Dedifferentiated amniotic fluid mesenchymal stem cell (primary cell): ENCODE measurements around the gene LILRA1.
"Not testable (repeated sequence)": the region's sequence is repeated elsewhere in the genome, so short reads cannot be mapped to it uniquely, and the experiment has no call there.

Experiments
- DNase-seq: peaks from one replicate; pipeline ENCODE4 v3.0.0-alpha.2; 2016; ENCODE audit errors: extremely low spot score

LILRA1 gene

GRCh38 chr19:54593445-54593844, at the start of gene LILRA1:
Gene LILRA1 (plus strand): TSS chr19:54593632. CDS start chr19:54594245, 613 bp downstream.
- DNase-seq = not testable (repeated sequence)

DNA sequence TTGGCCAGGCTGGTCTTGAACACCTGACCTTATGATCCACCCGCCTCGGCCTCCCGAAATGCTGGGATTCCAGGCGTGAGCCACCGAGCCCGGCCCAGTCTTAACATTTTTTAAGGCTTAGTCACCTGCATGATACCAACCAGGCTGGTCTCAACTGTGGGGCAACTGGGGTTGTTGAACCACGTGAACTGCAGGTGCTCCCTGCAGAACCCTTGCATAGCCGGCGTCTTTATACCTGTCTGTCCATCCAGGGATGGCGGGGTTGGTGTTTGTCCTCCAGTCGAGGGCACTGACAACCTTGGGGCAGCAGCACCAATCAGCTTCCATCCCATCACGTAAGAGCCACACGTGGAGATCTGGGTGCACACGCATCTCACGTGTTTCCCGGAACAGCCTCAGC, 44.6 kb upstream of the LILRA1 start:
- DNase-seq = no peak

DNA sequence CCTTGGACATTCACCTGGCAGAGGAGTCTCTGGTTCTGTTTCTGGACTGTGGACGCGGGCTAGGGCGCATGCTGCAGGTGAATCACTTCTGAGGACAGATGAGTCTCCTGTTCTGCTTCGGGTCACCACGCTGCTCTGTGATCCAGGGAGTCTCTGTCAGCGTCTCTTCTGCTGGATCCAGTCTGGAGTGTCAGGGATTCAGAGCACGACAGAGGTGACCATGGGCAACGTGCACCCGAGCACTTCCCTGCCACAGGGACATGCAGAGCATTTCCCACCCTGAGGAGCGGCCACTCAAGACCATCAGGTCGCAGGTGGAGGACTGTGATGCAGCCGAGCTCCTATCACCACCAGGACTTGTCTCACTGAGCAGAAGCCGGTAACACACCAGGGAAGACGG, 44.2 kb upstream of the LILRA1 start:
- no peak for DNase-seq

DNA sequence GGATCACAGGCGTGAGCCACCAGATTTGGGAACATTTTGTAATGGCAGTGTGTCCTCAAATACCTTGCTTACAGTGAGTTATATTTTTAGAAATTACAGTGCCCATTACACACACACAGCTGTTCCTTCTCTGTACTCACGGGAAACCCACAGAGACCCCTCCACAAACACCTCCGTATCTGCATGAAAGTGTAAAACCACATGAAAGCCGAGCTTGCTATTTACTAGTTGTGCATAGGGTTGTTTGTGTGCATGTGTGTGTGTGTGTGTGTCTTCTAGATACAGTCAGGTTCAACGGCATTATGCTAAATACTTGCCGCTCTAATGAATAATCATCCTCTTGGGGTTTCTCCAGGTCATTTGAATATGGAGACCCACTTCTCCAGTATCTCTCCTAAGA, 42.1 kb upstream of the LILRA1 start:
- no peak for DNase-seq

DNA sequence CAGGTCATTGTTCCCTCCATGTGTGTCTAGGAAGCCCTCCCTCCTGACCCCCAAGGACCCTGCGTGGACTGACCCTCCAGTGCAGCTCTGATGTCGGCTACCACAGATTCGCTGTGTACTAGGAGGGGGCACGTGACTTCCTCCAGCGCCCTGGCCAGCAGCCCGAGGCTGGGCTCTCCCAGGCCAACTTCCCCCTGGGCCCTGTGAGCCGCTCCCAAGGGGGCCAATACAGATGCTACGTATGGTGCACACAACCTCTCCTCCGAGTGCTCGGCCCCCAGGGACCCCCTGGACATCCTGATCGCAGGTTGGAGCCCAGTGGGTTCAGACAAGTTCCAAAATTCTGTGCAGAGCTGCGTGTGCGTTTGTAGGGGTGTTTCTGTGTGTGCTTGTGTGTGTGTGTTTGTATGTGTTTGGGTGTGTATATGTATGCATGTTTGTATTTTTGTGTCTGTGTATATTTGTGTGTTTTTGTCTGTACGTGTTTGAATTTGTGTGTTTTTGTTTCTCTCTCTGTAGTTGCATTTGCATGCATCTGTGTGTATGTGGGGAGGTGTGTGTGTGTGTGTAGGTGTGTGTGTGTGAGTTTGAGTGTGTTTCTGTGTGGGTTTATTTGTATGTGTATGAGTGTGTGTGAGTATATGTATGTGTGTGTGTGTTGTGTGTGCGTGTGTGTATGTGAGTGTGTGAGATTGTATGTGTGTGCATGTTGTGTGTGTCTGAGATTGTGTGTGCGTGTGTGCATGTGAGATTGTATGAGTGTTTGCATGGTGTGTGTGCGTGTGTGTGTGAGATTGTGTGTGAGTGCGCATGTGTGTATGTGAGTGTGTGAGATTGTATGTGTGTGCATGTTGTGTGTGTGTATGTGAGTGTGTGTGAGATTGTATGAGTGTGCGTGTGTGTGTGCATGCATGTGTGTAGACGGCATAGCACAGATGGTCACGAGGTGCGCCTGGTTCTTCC, 41.2 kb upstream of the LILRA1 start:
- no peak for DNase-seq

DNA sequence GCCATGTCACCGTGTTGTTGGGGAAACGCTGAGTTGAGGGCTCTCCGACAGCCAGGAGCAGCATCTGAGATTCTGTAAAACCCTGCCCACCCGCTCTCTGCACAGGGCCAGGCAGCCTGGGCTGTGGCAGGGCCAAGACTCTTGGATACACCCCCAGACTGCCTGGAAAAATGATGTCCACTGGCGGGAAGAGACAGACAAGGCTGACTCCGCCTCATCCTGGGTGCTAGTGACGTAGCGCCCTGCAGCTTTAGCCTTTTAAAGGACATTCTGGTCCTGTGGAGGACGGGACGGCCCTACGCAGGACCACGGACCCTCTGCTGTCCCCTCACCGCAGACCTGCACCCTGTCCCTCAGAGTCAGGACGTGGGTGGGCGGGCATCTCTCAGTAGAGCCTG, 40.5 kb upstream of the LILRA1 start:
- no peak for DNase-seq

GRCh38 chr19:54554006-54554405, 39.4 kb upstream of the LILRA1 start:
- no peak for DNase-seq

DNA sequence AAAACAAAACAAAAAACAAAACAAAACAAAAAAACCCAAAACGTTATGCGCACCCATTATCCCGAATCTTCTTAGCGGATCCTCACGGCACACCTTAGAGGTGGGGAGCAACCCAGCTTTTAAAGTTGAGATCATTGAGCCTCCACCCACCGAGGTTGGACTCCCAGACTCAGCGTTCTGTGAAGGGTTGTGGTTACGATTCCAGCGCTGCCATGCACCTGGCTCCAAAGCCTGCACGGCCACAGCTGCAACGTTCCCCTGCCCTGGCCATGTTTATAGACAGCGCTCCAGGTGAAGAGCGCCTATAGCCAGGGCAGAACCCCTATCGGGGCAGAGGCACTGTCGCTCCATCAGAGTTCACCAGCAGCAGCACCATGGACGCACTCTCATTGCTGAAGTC, 38.5 kb upstream of the LILRA1 start:
- no peak for DNase-seq

DNA sequence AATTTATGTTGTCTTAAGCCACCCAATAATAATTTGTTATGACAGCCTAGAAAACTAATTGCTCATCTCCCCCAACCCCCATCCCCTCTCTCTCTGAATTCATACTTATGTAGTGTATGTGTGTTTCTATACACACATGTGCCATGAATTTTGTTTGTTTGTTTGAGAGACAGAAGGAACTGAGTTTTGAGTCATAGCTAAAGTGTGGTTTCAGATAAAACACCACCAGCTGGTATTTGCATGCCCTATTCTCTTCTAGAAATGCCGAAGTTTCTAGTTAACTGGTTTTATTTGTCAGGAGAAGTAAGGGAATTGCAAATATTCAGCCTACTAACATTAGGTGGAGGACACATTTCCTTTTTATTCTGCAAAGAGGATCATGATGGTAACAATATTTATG, 37.2 kb upstream of the LILRA1 start:
- no peak for DNase-seq

GRCh38 chr19:54558339-54558738, 35.1 kb upstream of the LILRA1 start:
- DNase-seq = no peak

- DNase-seq = no peak
Measured at GRCh38 chr19:54560881-54561385, 32.5 kb upstream of the LILRA1 start.

DNA sequence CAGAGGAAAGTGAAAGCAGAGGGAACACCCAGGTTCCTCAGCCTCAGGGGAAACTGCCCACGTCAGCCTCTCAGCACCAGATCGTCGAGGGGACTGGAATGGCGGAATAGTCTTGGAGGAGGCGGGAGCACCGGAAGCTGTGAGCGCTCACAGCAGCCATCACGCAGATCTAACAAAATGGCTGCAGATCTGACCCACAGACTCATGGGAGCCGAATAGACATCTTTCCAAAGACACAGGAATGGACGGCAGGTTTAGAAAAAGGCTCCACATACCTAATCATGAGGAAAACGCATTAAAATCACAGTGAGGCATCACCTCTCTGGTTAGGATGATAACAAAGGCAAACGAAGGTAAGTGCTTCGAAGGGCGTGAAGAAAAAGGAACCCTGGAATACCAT, 31.6 kb upstream of the LILRA1 start:
- no peak for DNase-seq

- not testable (repeated sequence) for DNase-seq
Measured at GRCh38 chr19:54563206-54563605, 30.2 kb upstream of the LILRA1 start.

DNA sequence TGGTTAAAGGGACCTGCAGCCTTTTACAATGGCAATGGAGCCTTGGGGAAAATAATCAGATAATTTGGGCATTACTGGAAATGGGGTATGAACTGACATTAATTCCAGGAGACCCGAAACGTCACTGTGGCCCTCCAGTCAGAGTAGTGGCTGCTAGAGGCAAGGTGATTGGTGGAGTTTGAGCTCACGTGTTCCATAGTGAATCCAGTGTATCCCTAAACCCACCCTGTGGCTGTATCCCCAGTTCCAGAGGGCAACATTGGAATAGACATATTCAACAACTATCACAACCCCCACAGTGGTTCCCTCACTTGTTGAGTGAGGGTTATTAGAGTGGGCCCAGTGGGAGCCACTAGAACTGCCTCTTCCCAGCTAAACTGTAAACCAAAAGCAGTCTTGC, 23.1 kb upstream of the LILRA1 start:
- no peak for DNase-seq

- not testable (repeated sequence) for DNase-seq
Measured at GRCh38 chr19:54571715-54572615, 21.5 kb upstream of the LILRA1 start.

DNA sequence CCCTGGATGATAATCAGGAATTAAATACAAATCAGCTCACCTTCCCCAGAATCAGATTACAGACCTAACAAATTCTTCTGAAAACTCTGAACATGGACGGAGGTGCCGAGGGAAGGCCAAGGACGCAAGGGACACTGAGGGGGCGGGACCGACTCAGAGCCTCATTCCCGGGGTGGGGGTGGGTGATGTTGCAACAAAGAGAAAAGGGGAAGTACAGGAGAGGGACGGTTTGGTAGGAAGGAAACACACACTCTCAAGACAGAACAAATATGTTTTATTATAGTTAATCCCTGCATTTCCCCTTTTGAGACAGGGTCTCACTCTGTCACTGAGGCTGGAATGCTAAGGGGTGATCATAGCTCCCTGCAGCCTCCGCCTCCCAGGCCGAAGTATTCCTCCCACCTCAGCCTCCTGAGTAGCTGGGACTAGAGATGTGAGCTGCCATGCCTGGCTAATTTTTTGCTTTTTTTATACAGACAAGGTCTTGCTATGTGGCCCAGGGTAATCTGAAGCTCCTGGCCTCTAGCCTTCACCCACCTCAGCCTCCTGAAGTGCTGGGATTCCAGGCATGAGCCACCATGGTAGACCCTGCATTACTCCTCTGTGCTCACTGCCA, 20.6 kb upstream of the LILRA1 start:
- DNase-seq = no peak

- no peak for DNase-seq
Measured at GRCh38 chr19:54573330-54573872, 20.0 kb upstream of the LILRA1 start, which contains the start of gene LILRA2. Gene LILRA2 (plus strand): TSS chr19:54573790. CDS start chr19:54573879, 89 bp downstream.

DNA sequence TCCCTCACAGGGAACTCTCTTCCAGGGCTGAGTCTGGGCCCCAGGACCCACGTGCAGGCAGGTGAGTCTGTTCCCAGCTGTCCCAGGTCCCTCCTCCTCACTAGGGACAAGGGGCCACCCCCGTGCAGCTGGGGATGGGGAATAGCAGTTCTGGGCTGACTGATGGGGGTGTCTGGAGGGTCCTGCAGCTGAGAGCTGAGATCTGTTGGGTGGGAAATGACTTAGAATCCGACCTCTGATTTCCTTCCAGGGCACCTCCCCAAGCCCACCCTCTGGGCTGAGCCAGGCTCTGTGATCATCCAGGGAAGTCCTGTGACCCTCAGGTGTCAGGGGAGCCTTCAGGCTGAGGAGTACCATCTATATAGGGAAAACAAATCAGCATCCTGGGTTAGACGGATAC, 19.4 kb upstream of the LILRA1 start:
- no peak for DNase-seq

DNA sequence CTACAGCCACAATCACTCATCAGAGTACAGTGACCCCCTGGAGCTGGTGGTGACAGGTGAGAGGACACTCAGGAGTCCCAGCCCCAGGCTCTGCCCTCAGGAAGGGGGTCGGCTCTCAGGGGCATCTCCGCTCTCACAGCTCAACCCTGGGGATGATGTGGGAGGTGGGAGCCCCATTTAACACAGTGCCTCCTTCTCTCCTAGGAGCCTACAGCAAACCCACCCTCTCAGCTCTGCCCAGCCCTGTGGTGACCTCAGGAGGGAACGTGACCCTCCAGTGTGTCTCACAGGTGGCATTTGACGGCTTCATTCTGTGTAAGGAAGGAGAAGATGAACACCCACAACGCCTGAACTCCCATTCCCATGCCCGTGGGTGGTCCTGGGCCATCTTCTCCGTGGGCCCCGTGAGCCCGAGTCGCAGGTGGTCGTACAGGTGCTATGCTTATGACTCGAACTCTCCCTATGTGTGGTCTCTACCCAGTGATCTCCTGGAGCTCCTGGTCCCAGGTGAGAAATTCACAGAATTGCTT, 18.8 kb upstream of the LILRA1 start:
- DNase-seq = no peak

GRCh38 chr19:54575205-54575604, 18.2 kb upstream of the LILRA1 start:
- DNase-seq = not testable (repeated sequence)

- DNase-seq = no peak
Measured at GRCh38 chr19:54576411-54576976, 16.9 kb upstream of the LILRA1 start.
